ENCODE results near the gene PCBP3. TPM values are rescaled to one million over a fixed set of nuclear protein-coding genes. Genes with fewer than 3 reads are reported as not detected.

The PCBP3 gene
- total RNA-seq, 1 experiment from 2014 or later, result 10.9 TPM

DNA sequence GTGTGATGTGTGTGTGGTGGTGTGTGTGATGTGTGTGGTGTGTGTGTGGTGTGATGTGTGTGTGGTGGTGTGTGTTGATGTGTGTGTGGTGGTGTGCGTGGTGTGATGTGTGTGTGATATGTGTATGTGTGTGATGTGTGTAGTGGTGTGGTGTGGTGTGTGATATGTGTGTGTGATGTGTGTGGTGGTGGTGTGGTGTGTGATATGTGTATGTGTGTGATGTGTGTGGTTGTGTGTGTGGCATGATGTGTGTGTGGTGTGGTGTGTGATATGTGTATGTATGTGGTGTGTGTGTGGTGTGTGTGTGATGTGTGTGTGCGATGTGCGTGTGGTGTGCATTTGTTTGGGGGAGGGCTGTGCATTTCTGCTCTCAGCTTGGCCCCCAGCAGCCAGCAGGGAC lies 7.1 kb upstream of the PCBP3 start:
- H2BK5ac ChIP-seq (ENCODE audit: insufficient read length, low read length), result no peak overlapping the region
- no peak overlapping the region for H2AK5ac ChIP-seq (ENCODE audit: insufficient read length, low read length)
- TF ChIP-seq, protein P1, sequence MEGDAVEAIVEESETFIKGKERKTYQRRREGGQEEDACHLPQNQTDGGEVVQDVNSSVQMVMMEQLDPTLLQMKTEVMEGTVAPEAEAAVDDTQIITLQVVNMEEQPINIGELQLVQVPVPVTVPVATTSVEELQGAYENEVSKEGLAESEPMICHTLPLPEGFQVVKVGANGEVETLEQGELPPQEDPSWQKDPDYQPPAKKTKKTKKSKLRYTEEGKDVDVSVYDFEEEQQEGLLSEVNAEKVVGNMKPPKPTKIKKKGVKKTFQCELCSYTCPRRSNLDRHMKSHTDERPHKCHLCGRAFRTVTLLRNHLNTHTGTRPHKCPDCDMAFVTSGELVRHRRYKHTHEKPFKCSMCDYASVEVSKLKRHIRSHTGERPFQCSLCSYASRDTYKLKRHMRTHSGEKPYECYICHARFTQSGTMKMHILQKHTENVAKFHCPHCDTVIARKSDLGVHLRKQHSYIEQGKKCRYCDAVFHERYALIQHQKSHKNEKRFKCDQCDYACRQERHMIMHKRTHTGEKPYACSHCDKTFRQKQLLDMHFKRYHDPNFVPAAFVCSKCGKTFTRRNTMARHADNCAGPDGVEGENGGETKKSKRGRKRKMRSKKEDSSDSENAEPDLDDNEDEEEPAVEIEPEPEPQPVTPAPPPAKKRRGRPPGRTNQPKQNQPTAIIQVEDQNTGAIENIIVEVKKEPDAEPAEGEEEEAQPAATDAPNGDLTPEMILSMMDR (conservative IDR thresholded peaks at IDR 0.05), result no peak
- H3K27me3 ChIP-seq (ENCODE audit: insufficient read depth, low read length), result no peaks in the 10 kb centered on the region
- H2BK20ac ChIP-seq (ENCODE audit: low read depth, low read length, poor library complexity, severe bottlenecking), result no peak overlapping the region
- no peak overlapping the region for H3K56ac ChIP-seq (ENCODE audit: insufficient read length, low read depth, low read length)
- no peak overlapping the region for H3K9ac ChIP-seq (ENCODE audit: extremely low read depth, insufficient read length, low read length)
- Mint-ChIP-seq H3K4me3 (no peak overlapping the region), H3K27me3 (ENCODE audit: low read depth) (peaks cover 3% of the 10 kb centered on the region), H3K27ac (no peak overlapping the region), H3K36me3 (ENCODE audit: insufficient read depth in 1 of 3, low read depth in 3 of 3) (no peaks in the 10 kb centered on the region), H3K4me1 (peaks cover 19% of the 10 kb centered on the region in 2 experiments), H3K9me3 (no peaks in the 10 kb centered on the region)
- no peak overlapping the region for H3T11ph ChIP-seq (ENCODE audit: low read length)
- no peak overlapping the region for H3K27ac ChIP-seq (ENCODE audit: insufficient read length, low read depth, low read length)
- H3K18ac ChIP-seq (ENCODE audit: insufficient read length, low read depth, low read length), result peak overlapping the region; percentile 29
- WGBS (ENCODE audit: extremely low coverage, insufficient read length, low lambda C conversion rate), result 100% methylated on average over 1 of the region's 3 CpGs
- no peaks in the 10 kb centered on the region for H3K23me2 ChIP-seq (ENCODE audit: insufficient read length, low read depth, low read length, poor library complexity, severe bottlenecking)
- no peaks in the 10 kb centered on the region for H3K4me1 ChIP-seq (ENCODE audit: insufficient read depth, low read length)
- H3K79me2 ChIP-seq (ENCODE audit: insufficient read depth, low read length), result no peaks in the 10 kb centered on the region
- H2AFZ ChIP-seq (ENCODE audit: low read length), result no peak overlapping the region
- no peak overlapping the region for H3K4ac ChIP-seq (ENCODE audit: low read depth, low read length)
- H3K14ac ChIP-seq (ENCODE audit: insufficient read depth, low read length), result no peak overlapping the region
- no peak for DNase-seq
- H2BK12ac ChIP-seq (ENCODE audit: insufficient read length, low read depth, low read length), result no peak overlapping the region
- H3K79me1 ChIP-seq (ENCODE audit: insufficient read depth, low read depth, low read length, poor library complexity, severe bottlenecking), result no peaks in the 10 kb centered on the region
- H3K9me3 ChIP-seq (ENCODE audit: control insufficient read depth, low read depth, low read length), result no peaks in the 10 kb centered on the region
- no peak overlapping the region for H3K4me2 ChIP-seq (ENCODE audit: insufficient read depth, insufficient read length, low read length)
- H4K5ac ChIP-seq (ENCODE audit: insufficient read length, low read depth, low read length), result no peak overlapping the region
- no peak overlapping the region for H4K91ac ChIP-seq (ENCODE audit: insufficient read length, low read depth, low read length)
- H2BK15ac ChIP-seq (ENCODE audit: low read depth, low read length), result no peak overlapping the region
- no peak overlapping the region for H2BK120ac ChIP-seq (ENCODE audit: low read depth, low read length, poor library complexity, severe bottlenecking)
- no peak overlapping the region for H3K23ac ChIP-seq (ENCODE audit: insufficient read length, low read depth, low read length)
- H4K8ac ChIP-seq (replicated peaks; ENCODE audit: insufficient read length, low read depth, low read length), result peak overlapping the region; percentile 15
- no peaks in the 10 kb centered on the region for H4K20me1 ChIP-seq (ENCODE audit: control insufficient read depth, insufficient read depth, insufficient read length)
